ENCODE data around the gene NFATC2. TPM values are rescaled to one million over a fixed set of nuclear protein-coding genes. Genes with fewer than 3 reads are reported as not detected.

The NFATC2 gene
- total RNA-seq, 1 experiment from 2014 or later = 6.3 TPM

- DNase-seq = no peak
- Histone ChIP-seq H3K9me3 (ENCODE audit: insufficient read depth, low read depth) (no peaks in the 10 kb centered on the region), H3K27ac (no peak overlapping the region), H3K4me3 (no peak overlapping the region), H3K36me3 (ENCODE audit: low read depth) (no peaks in the 10 kb centered on the region), H2AFZ (no peak overlapping the region), H3K9me2 (ENCODE audit: insufficient read depth) (no peaks in the 10 kb centered on the region), H3K4me2 (no peak overlapping the region), H3F3A (ENCODE audit: insufficient read depth, low read depth) (no peaks in the 10 kb centered on the region), H3K79me2 (ENCODE audit: low read depth) (no peaks in the 10 kb centered on the region), H3K4me1 (replicated peaks; ENCODE audit: insufficient read depth) (peaks cover 4% of the 10 kb centered on the region; the same call in 1 of the 2 replicates), H3K27me3 (ENCODE audit: insufficient read depth, low read depth) (no peaks in the 10 kb centered on the region), H4K20me1 (ENCODE audit: insufficient read depth) (no peaks in the 10 kb centered on the region)
- TF ChIP-seq, protein P1, sequence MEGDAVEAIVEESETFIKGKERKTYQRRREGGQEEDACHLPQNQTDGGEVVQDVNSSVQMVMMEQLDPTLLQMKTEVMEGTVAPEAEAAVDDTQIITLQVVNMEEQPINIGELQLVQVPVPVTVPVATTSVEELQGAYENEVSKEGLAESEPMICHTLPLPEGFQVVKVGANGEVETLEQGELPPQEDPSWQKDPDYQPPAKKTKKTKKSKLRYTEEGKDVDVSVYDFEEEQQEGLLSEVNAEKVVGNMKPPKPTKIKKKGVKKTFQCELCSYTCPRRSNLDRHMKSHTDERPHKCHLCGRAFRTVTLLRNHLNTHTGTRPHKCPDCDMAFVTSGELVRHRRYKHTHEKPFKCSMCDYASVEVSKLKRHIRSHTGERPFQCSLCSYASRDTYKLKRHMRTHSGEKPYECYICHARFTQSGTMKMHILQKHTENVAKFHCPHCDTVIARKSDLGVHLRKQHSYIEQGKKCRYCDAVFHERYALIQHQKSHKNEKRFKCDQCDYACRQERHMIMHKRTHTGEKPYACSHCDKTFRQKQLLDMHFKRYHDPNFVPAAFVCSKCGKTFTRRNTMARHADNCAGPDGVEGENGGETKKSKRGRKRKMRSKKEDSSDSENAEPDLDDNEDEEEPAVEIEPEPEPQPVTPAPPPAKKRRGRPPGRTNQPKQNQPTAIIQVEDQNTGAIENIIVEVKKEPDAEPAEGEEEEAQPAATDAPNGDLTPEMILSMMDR (conservative IDR thresholded peaks at IDR 0.05) = no peak
- TF ChIP-seq EZH2 (IDR thresholded peaks at IDR 0.05; ENCODE audit: low read depth) = no peak
- intact Hi-C loops (cut with micrococcal nuclease; ENCODE audit: unreplicated experiment) = loop anchor here (1.0 to 5.0 kb wide), 5 partner anchors 84 to 710 kb away; no protein-coding TSS in a partner anchor
- no TSS peak for BruUV-seq (replicated peaks)
- CTCF ChIA-PET = interaction anchor here (0.6 to 1.0 kb wide), 2 partner anchors 24 to 221 kb away, joined by 3 to 4 read pairs; no protein-coding TSS in a partner anchor
- POLR2A ChIA-PET (ENCODE audit: unreplicated experiment) = interaction anchor here (0.5 kb wide), 1 partner anchor 913 kb away, joined by 3 read pairs; no protein-coding TSS in a partner anchor
These were observed 169.6 kb downstream of the NFATC2 start for GRCh38 chr20:51372966-51373365.

GRCh38 chr20:51372176-51372803 lies 170.2 kb downstream of the NFATC2 start:
- H3K4me1 ChIP-seq (replicated peaks; ENCODE audit: insufficient read depth) = peaks cover 7% of the 10 kb centered on the region
- peaks cover 3% of the 10 kb centered on the region; the same call in 1 of the 2 replicates for H3F3A ChIP-seq (ENCODE audit: insufficient read depth, low read depth)
- H2AFZ ChIP-seq = no peak overlapping the region
- H3K27ac ChIP-seq = no peak overlapping the region
- H3K4me3 ChIP-seq = no peak overlapping the region
- no peaks in the 10 kb centered on the region for H4K20me1 ChIP-seq (ENCODE audit: insufficient read depth)
- no peaks in the 10 kb centered on the region for H3K9me2 ChIP-seq (ENCODE audit: insufficient read depth)
- POLR2A ChIA-PET (ENCODE audit: unreplicated experiment) = interaction anchor here (0.7 kb wide), 1 partner anchor 225 kb away, joined by 7 read pairs; no protein-coding TSS in a partner anchor
- no peaks in the 10 kb centered on the region for H3K27me3 ChIP-seq (ENCODE audit: insufficient read depth, low read depth)
- intact Hi-C loops (cut with micrococcal nuclease; ENCODE audit: unreplicated experiment) = loop anchor here (1.0 to 5.0 kb wide), 5 partner anchors 85 to 711 kb away; no protein-coding TSS in a partner anchor
- DNase-seq = peak; percentile 52 to 76
- CTCF ChIA-PET = interaction anchor here (0.6 to 1.2 kb wide), 2 partner anchors 24 to 223 kb away, joined by 3 to 6 read pairs; no protein-coding TSS in a partner anchor
- TF ChIP-seq, protein P1 (conservative IDR thresholded peaks at IDR 0.05) = peak; percentile 92
- no peak for TF ChIP-seq EZH2 (IDR thresholded peaks at IDR 0.05; ENCODE audit: low read depth)
- H3K79me2 ChIP-seq (ENCODE audit: low read depth) = no peaks in the 10 kb centered on the region
- BruUV-seq (replicated peaks) = no TSS peak
- no peak overlapping the region for H3K4me2 ChIP-seq
- no peaks in the 10 kb centered on the region for H3K9me3 ChIP-seq (ENCODE audit: insufficient read depth, low read depth)
- no peaks in the 10 kb centered on the region for H3K36me3 ChIP-seq (ENCODE audit: low read depth)

- intact Hi-C loops (cut with micrococcal nuclease; ENCODE audit: unreplicated experiment) = loop anchor here (1.0 to 5.0 kb wide), 5 partner anchors 85 to 712 kb away; no protein-coding TSS in a partner anchor
- H3K4me2 ChIP-seq = no peak overlapping the region
- H4K20me1 ChIP-seq (ENCODE audit: insufficient read depth) = no peaks in the 10 kb centered on the region
- H3K4me1 ChIP-seq (replicated peaks; ENCODE audit: insufficient read depth) = peaks cover 12% of the 10 kb centered on the region
- no peak for TF ChIP-seq EZH2 (IDR thresholded peaks at IDR 0.05; ENCODE audit: low read depth)
- TF ChIP-seq, protein P1 (conservative IDR thresholded peaks at IDR 0.05) = no peak
- H3K27ac ChIP-seq = no peak overlapping the region
- H3K9me2 ChIP-seq (ENCODE audit: insufficient read depth) = no peaks in the 10 kb centered on the region
- ChIA-PET POLR2A (ENCODE audit: unreplicated experiment) (interaction anchor here (0.7 kb wide), 1 partner anchor 226 kb away, joined by 7 read pairs; no protein-coding TSS in a partner anchor), CTCF (interaction anchor here (1.2 kb wide), 1 partner anchor 223 kb away, joined by 6 read pairs; no protein-coding TSS in a partner anchor)
- no peak overlapping the region for H2AFZ ChIP-seq
- H3K27me3 ChIP-seq (ENCODE audit: insufficient read depth, low read depth) = no peaks in the 10 kb centered on the region
- H3K4me3 ChIP-seq = no peak overlapping the region
- H3K36me3 ChIP-seq (ENCODE audit: low read depth) = no peaks in the 10 kb centered on the region
- DNase-seq = no peak
- no peaks in the 10 kb centered on the region for H3K9me3 ChIP-seq (ENCODE audit: insufficient read depth, low read depth)
- no peaks in the 10 kb centered on the region for H3K79me2 ChIP-seq (ENCODE audit: low read depth)
- no TSS peak for BruUV-seq (replicated peaks)
- peaks cover 9% of the 10 kb centered on the region for H3F3A ChIP-seq (ENCODE audit: insufficient read depth, low read depth)
These were observed 170.8 kb downstream of the NFATC2 start for GRCh38 chr20:51371720-51372119.

Measured in PC-9 (cell line).